OCI-LY7 (cell line): Measurements from ENCODE around the gene KRTAP16-1. TPM values are rescaled to one million over a fixed set of nuclear protein-coding genes. Genes with fewer than 3 reads are reported as not detected.

Source experiments
- BruUV-seq: library from RNA; stranded (reverse); fragments of 400-500 nt; replicated peaks from 2 replicates; lab custom pipeline; 2021; lab: Mats Ljungman, UMichigan
- CTCF ChIA-PET: fragments of 300-600 bp; sonication (Branson Sonifier 250); formaldehyde crosslinking; loops from one replicate; lab custom pipeline; 2022; ENCODE audit warnings: antibody characterized with exemption; ENCODE audit not compliant: unreplicated experiment; lab: Charles Lee
- POLR2A ChIA-PET: fragments of 300-600 bp; sonication (Branson Sonifier 250); formaldehyde crosslinking; loops from one replicate; lab custom pipeline; 2022; ENCODE audit warnings: antibody characterized with exemption; lab: Charles Lee
- DNase-seq: peaks from one replicate; pipeline ENCODE4 v3.0.0-alpha.2; 2015; ENCODE audit warnings: low spot score
- H2AFZ ChIP-seq: fragments of 200-600 bp; sonication (generic), shearing (Covaris generic); 2 replicates; pipeline ENCODE4 v1.6.1; 2014; ENCODE audit warnings: mild to moderate bottlenecking, antibody characterized with exemption, low read length, moderate library complexity
- H3K27ac ChIP-seq: fragments of 200-600 bp; sonication (generic); 2 replicates; pipeline ENCODE4 v1.5.1; 2014; ENCODE audit warnings: mixed run types, low read depth, mild to moderate bottlenecking, moderate library complexity, low read length, inconsistent platforms; ENCODE audit not compliant: poor library complexity, severe bottlenecking
- H3K36me3 ChIP-seq: fragments of 200-600 bp; sonication (generic); 2 replicates; pipeline ENCODE4 v1.6.1; 2014; ENCODE audit warnings: mild to moderate bottlenecking, antibody characterized with exemption, low read length, moderate library complexity, mixed read lengths; ENCODE audit not compliant: insufficient read depth
- H3K4me1 ChIP-seq: fragments of 200-600 bp; sonication (generic); 2 replicates; pipeline ENCODE4 v1.5.1; 2014; ENCODE audit warnings: mild to moderate bottlenecking, low read length; ENCODE audit not compliant: insufficient read depth, poor library complexity, severe bottlenecking
- H3K4me2 ChIP-seq: fragments of 200-600 bp; sonication (generic); 2 replicates; pipeline ENCODE4 v1.6.1; 2014; ENCODE audit warnings: mild to moderate bottlenecking, low read length
- H3K4me3 ChIP-seq: fragments of 200-600 bp; sonication (generic); 2 replicates; pipeline ENCODE4 v1.5.1; 2014; ENCODE audit warnings: mild to moderate bottlenecking, low read depth, low read length; ENCODE audit not compliant: poor library complexity, severe bottlenecking
- H3K79me2 ChIP-seq: fragments of 200-600 bp; sonication (generic); 2 replicates; pipeline ENCODE4 v1.6.1; 2016; ENCODE audit warnings: low read depth, mild to moderate bottlenecking, low read length, moderate library complexity, mixed read lengths; ENCODE audit not compliant: insufficient read depth
- H3K9me2 ChIP-seq: fragments of 200-600 bp; sonication (generic); 2 replicates; pipeline ENCODE4 v1.6.1; 2016; ENCODE audit warnings: mild to moderate bottlenecking, low read length, mixed read lengths; ENCODE audit not compliant: insufficient read depth
- H3K9me3 ChIP-seq: fragments of 200-600 bp; sonication (generic); 2 replicates; pipeline ENCODE4 v1.6.1; 2014; ENCODE audit warnings: mild to moderate bottlenecking, mixed run types, low read length, mixed read lengths
- H4K20me1 ChIP-seq: fragments of 200-600 bp; sonication (generic); 2 replicates; pipeline ENCODE4 v1.6.1; 2014; ENCODE audit warnings: mild to moderate bottlenecking, antibody characterized with exemption, low read length, moderate library complexity, mixed read lengths; ENCODE audit not compliant: insufficient read depth
- CTCF ChIP-seq: fragments of 200-600 bp; sonication (generic); conservative IDR thresholded peaks from 2 replicates; pipeline ENCODE4 v1.5.1; 2014; ENCODE audit warnings: mild to moderate bottlenecking, antibody characterized with exemption, low read length, moderate library complexity, mixed read lengths
- EZH2phosphoT487 ChIP-seq: fragments of 200-600 bp; sonication (generic); IDR thresholded peaks from 2 replicates; pipeline ENCODE4 v1.6.1; 2018; ENCODE audit warnings: low read depth, borderline replicate concordance, mild to moderate bottlenecking, mixed run types, antibody characterized with exemption, low read length, moderate library complexity, mixed read lengths
- intact Hi-C: fragments of 100-400 bp; cut with micrococcal nuclease; formaldehyde crosslinking; loops from one replicate; pipeline ENCODE4 v1.10.0; 2022; ENCODE audit not compliant: unreplicated experiment
- total RNA-seq, 2 experiments: library from RNA; depleted of rRNA in 1 of 2; stranded (reverse); fragments of >200 nt in 1 of 2; shearing (Covaris generic) in 1 of 2; gene quantifications; 2 replicates each; pipeline ENCODE4 v1.2.3, GENCODE V29; 2014 to 2022

Gene KRTAP16-1
- total RNA-seq, 2 experiments from 2014 or later = not detected

DNA sequence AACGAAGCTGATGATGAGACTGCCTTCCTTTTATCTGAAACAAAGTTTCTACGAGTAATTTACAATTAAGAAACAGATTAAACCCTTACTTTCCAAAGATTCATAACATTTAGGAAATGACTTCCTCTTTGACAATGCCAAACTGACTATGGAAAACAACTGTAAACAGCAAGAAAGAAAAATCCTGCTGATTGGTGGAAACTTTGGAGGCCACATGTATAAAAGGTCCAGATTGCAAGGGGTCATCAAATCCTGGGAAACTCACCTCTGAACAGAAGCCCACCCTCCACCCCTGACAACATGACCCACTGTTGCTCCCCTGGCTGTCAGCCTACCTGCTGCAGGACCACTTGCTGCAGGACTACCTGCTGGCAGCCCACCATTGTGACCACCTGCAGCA is 44.0 kb downstream of the KRTAP16-1 start, which contains the start of gene KRTAP9-6:
Gene KRTAP9-6, plus strand, starts transcription at position 301 of the 400 bp plus-strand sequence. Its CDS starts 0 bp downstream, at position 301.
- Histone ChIP-seq H3K9me2 (no peaks in the 10 kb centered on the region), H3K79me2 (no peaks in the 10 kb centered on the region), H3K9me3 (no peaks in the 10 kb centered on the region), H2AFZ (no peak within 1 kb of the TSS), H3K36me3 (no peaks in the 10 kb centered on the region), H4K20me1 (no peaks in the 10 kb centered on the region), H3K4me1 (no peaks in the 10 kb centered on the region), H3K4me2 (no peak within 1 kb of the TSS), H3K4me3 (no peak within 1 kb of the TSS), H3K27ac (no peak within 1 kb of the TSS)
- BruUV-seq = no TSS peak
- TF ChIP-seq CTCF (no peak), EZH2phosphoT487 (no peak)
- POLR2A ChIA-PET = no interaction called here
- intact Hi-C loops = no loop called here
- CTCF ChIA-PET = no interaction called here
- DNase-seq = no peak

DNA sequence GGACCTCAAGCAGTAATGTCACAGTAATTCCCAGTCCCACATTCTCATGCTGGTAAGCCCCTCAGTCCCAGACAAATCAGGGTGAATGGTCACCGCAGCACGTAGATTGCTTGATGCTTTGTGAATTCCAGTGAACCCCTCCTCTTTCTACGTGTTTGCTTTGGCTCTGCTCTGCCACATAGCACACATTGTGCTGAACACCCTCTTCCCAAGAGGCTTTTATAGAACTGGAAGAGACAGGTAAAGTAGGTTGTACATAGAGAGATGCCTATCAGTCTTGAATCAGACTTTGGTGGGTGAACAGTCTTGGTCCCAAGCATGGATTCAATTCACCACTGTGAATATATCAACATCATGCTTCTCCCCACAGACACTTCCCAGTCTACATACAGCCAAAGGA is 44.5 kb downstream of the KRTAP16-1 start:
- intact Hi-C loops = no loop called here

More for the DNA sequence above, 44.5 kb downstream of the KRTAP16-1 start:
- DNase-seq = no peak
- Histone ChIP-seq H3K9me2 (no peaks in the 10 kb centered on the region), H3K4me3 (no peak overlapping the region), H2AFZ (no peak overlapping the region), H3K9me3 (no peaks in the 10 kb centered on the region), H3K36me3 (no peaks in the 10 kb centered on the region), H3K4me1 (no peaks in the 10 kb centered on the region), H3K4me2 (no peak overlapping the region), H3K27ac (no peak overlapping the region), H4K20me1 (no peaks in the 10 kb centered on the region), H3K79me2 (no peaks in the 10 kb centered on the region)
- BruUV-seq = no TSS peak
- TF ChIP-seq EZH2phosphoT487 = no peak
- TF ChIP-seq CTCF = no peak
- ChIA-PET CTCF (no interaction called here), POLR2A (no interaction called here)
